ENCODE data around the gene TENM4.

Gene TENM4

GRCh38 chr11:78961247-78961646, 479.6 kb downstream of the TENM4 start:
- DNase-seq = peak; percentile 55

GRCh38 chr11:78958444-78958843, 482.4 kb downstream of the TENM4 start:
- DNase-seq = no peak

- DNase-seq = no peak
These were observed 483.2 kb downstream of the TENM4 start for GRCh38 chr11:78957476-78958245.

- DNase-seq = no peak
These were observed 486.1 kb downstream of the TENM4 start for GRCh38 chr11:78954696-78955095.

GRCh38 chr11:78954261-78954660, 486.6 kb downstream of the TENM4 start:
- no peak for DNase-seq

- DNase-seq = no peak
These were observed 487.9 kb downstream of the TENM4 start for GRCh38 chr11:78952890-78953289.

- no peak for DNase-seq
These were observed 488.7 kb downstream of the TENM4 start for GRCh38 chr11:78952175-78952574.

- no peak for DNase-seq
These were observed 490.7 kb downstream of the TENM4 start for GRCh38 chr11:78949976-78950690.

GRCh38 chr11:78946945-78947902, 493.6 kb downstream of the TENM4 start:
- DNase-seq = no peak

GRCh38 chr11:78943841-78944240, 497.0 kb downstream of the TENM4 start:
- no peak for DNase-seq

GRCh38 chr11:78943154-78943553, 497.7 kb downstream of the TENM4 start:
- DNase-seq = no peak

GRCh38 chr11:78941226-78941851, 499.5 kb downstream of the TENM4 start:
- DNase-seq = no peak

- peak; percentile 56 for DNase-seq
These were observed 500.2 kb downstream of the TENM4 start for GRCh38 chr11:78940500-78941225.

- no peak for DNase-seq
These were observed 501.9 kb downstream of the TENM4 start for GRCh38 chr11:78938971-78939370.

GRCh38 chr11:78938036-78938435, 502.8 kb downstream of the TENM4 start:
- no peak for DNase-seq

- no peak for DNase-seq
These were observed 505.3 kb downstream of the TENM4 start for GRCh38 chr11:78935398-78936068.

GRCh38 chr11:78933350-78933749, 507.5 kb downstream of the TENM4 start:
- no peak for DNase-seq

- DNase-seq = no peak
These were observed 508.1 kb downstream of the TENM4 start for GRCh38 chr11:78932757-78933156.

- DNase-seq = no peak
These were observed 508.9 kb downstream of the TENM4 start for GRCh38 chr11:78931891-78932290.

GRCh38 chr11:78930810-78931523, 509.9 kb downstream of the TENM4 start:
- DNase-seq = no peak

Measured in right kidney (tissue), 1 donor.